Subcutaneous adipose tissue (tissue), 4 donors: ENCODE data around the gene PBX3. TPM values are rescaled to one million over a fixed set of nuclear protein-coding genes. Genes with fewer than 3 reads are reported as not detected.

Experiments used
- total RNA-seq, 4 donors: library from RNA; depleted of rRNA; stranded (reverse); fragments of >200 nt; gene quantifications; one replicate each; pipeline ENCODE4 v1.1.0, GENCODE V29; 2016
- TF ChIP-seq, protein P1 (sequence below): fragments of 450-650 bp; IDR thresholded peaks from one replicate; pipeline ENCODE4 v1.5.1; 2016; ENCODE audit warnings: low read depth, mild to moderate bottlenecking, control low read depth, antibody characterized with exemption, moderate library complexity

The PBX3 gene
- total RNA-seq, 4 donors from 2014 or later = 29.7 to 44.9 (median 35.4) TPM

DNA sequence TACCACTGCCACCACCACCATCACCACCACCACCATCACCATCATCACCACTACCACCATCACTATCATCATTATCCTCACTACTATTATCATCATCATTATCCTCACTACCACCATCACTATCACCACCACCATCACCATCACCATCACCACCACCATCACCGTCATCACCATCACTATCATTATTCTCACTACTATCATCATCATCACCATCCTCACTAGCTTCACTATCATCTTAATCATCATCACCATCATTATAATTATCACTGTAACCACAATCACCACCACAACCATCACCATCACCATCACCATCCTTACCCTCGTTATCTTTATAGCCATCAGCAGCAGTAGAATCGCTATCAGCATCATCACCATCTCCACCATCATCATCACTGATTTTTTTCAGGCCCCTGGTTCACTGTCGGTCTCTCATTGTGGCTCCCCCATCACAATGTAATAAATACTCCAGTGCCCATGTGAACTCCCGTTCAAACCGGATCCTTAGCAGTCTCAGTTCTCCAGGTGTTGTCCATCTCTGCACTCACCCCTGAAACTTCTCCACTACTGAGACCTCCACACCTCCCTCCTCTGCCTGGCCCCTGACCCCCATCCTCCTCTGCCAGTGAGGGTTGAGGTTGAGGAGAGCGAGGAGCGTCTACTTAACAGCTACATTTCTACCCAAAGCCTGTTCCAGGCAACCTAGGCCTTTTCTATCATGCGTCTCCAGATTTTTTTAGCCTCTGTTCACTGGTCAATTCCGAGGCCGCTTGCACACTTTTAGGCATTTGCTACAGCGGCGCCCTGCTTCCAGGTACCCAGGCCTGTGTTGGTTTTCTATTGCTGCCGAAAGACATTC lies 238.2 kb downstream of the PBX3 start:
- TF ChIP-seq, protein P1, sequence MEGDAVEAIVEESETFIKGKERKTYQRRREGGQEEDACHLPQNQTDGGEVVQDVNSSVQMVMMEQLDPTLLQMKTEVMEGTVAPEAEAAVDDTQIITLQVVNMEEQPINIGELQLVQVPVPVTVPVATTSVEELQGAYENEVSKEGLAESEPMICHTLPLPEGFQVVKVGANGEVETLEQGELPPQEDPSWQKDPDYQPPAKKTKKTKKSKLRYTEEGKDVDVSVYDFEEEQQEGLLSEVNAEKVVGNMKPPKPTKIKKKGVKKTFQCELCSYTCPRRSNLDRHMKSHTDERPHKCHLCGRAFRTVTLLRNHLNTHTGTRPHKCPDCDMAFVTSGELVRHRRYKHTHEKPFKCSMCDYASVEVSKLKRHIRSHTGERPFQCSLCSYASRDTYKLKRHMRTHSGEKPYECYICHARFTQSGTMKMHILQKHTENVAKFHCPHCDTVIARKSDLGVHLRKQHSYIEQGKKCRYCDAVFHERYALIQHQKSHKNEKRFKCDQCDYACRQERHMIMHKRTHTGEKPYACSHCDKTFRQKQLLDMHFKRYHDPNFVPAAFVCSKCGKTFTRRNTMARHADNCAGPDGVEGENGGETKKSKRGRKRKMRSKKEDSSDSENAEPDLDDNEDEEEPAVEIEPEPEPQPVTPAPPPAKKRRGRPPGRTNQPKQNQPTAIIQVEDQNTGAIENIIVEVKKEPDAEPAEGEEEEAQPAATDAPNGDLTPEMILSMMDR = no peak

DNA sequence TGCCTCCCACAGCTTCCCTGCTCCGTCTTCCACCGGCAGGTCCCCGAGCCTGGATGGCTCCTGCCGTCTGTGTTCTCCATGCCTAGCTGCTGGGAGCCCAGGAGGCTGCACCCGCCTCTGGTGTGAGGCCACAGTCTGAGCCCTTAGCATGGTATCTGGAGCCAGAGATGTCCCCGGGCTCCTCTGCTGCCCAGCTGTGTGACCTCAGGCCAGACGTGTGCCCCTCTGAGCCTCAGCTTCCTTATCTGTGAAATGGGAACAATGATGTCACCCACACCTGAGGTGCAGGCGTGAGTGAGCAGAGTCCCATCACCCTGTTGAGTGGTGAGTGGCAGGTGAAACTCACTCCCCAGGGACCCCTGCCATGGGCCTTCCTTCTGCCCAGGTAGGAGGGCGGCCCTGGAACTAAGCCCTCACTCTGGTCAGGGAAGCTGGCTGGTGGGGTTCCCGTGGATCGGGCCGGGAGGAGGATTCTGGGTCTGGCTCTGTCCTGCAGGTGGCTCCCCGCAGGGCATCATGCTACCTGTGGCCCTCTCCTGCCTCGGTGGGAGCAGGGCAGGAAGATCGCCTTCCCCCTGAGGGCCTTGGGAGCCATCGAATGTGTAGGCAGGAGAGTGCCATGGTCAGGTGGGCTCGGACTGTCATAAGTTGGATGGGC lies 239.0 kb downstream of the PBX3 start:
- TF ChIP-seq, protein P1 = no peak

- TF ChIP-seq, protein P1 = no peak
Observed at GRCh38 chr9:125986966-125987365, 239.8 kb downstream of the PBX3 start.

DNA sequence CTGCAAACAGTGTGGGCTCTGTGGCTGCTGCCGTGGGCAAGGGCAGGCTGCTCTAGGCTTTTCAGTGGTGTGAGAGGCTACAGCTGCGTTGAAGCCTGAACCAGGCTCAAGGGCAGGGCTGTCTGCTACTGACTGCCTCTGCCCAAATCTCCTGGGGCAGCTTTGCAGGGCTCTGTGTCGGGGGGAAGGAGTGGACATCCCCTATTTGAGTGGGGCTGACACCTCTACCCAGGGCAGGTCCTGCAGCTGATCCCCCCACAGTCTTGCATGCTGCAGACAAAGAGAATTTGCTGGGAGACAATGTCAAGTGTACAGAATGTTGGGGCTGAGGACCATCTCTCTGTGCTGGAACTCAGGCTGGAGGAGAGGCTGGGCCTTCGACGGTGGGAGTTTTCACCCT lies 240.2 kb downstream of the PBX3 start:
- TF ChIP-seq, protein P1 = no peak

DNA sequence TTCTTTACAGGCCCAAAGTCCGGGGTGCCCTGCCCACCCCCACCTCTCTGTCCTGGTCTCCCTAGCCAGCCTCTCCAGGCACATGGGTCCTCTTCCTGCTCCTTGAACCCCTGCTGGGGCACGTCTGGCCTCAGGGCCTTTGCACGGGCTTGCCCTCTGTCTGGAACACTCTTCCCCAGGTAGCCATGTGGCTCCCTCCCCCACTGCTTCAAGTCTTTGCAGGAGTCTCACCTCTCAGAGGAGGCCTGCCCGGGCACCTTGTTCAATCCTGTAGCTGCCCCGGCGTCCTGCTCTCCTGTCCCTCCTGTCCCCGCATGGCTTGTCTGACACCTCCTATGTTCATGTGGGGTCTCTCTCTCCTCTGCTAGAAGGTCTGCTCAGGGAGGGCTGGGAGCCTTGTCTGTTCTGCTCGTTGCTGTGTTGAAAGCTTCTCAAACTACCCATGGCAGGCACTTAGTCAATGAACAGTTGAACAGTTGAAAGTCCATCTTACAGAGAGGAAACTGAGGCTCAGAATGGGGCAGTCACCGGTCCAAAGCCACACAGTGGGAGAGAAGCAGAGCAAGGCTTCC lies 241.4 kb downstream of the PBX3 start:
- TF ChIP-seq, protein P1 = no peak

DNA sequence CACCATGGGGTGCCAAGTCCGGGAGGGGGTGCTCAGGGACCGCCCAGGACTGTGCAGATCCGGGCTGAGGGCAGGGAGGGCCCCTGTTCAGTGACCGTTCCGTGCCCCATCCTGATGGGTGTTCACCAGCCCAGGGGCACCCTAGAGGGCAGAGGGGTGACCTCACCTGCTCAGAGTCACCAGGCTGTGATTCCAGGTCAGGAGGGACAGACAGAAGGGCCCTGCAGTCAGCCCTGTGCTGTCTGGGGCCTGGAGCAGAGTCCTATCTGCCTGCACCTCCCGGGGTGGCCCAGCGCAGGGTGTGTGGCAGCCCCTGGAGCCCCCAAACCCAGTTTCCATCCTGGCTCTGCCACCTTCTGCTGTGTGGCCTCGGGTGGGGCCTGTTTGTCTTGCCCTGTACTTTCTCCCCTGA lies 241.9 kb downstream of the PBX3 start:
- TF ChIP-seq, protein P1 = no peak
